ENCODE results near the gene COQ3.
A peak's percentile ranks its signal among the peaks of the same experiment; 100 is the strongest.

The COQ3 gene

GRCh38 chr6:99393698-99394531 is at the start of gene COQ3:
Gene COQ3, minus strand, starts transcription at chr6:99394195. Its CDS starts 16 bp downstream, at chr6:99394179.
- peak within 1 kb of the TSS; percentile 76 for H3K4me3 ChIP-seq (ENCODE audit: control insufficient read depth, low read depth, low read length)
- DNase-seq (ENCODE audit: low read depth): peak; percentile 24
- no peak for TF ChIP-seq CTCF (IDR thresholded peaks at IDR 0.05; ENCODE audit: control insufficient read depth, insufficient read depth, low read depth, low read length, missing control alignments)

- no peak for DNase-seq (ENCODE audit: low read depth)
- no peak overlapping the region for H3K4me3 ChIP-seq (ENCODE audit: control insufficient read depth, low read depth, low read length)
- peak; percentile 45 for TF ChIP-seq CTCF (IDR thresholded peaks at IDR 0.05; ENCODE audit: control insufficient read depth, insufficient read depth, low read depth, low read length, missing control alignments)
Measured at GRCh38 chr6:99434702-99435530, 40.9 kb upstream of the COQ3 start.

- no peak overlapping the region for H3K4me3 ChIP-seq (ENCODE audit: control insufficient read depth, low read depth, low read length)
- no peak for TF ChIP-seq CTCF (IDR thresholded peaks at IDR 0.05; ENCODE audit: control insufficient read depth, insufficient read depth, low read depth, low read length, missing control alignments)
- no peak for DNase-seq (ENCODE audit: low read depth)
Measured at GRCh38 chr6:99432877-99433276, 38.9 kb upstream of the COQ3 start.

GRCh38 chr6:99431901-99432300 is 37.9 kb upstream of the COQ3 start:
- no peak for DNase-seq (ENCODE audit: low read depth)
- TF ChIP-seq CTCF (IDR thresholded peaks at IDR 0.05; ENCODE audit: control insufficient read depth, insufficient read depth, low read depth, low read length, missing control alignments): no peak
- no peak overlapping the region for H3K4me3 ChIP-seq (ENCODE audit: control insufficient read depth, low read depth, low read length)

- TF ChIP-seq CTCF (IDR thresholded peaks at IDR 0.05; ENCODE audit: control insufficient read depth, insufficient read depth, low read depth, low read length, missing control alignments): no peak
- no peak overlapping the region for H3K4me3 ChIP-seq (ENCODE audit: control insufficient read depth, low read depth, low read length)
- DNase-seq (ENCODE audit: low read depth): no peak
Measured at GRCh38 chr6:99427988-99428387, 34.0 kb upstream of the COQ3 start.

- H3K4me3 ChIP-seq (ENCODE audit: control insufficient read depth, low read depth, low read length): peak overlapping the region; percentile 81
- no peak for DNase-seq (ENCODE audit: low read depth)
- no peak for TF ChIP-seq CTCF (IDR thresholded peaks at IDR 0.05; ENCODE audit: control insufficient read depth, insufficient read depth, low read depth, low read length, missing control alignments)
Measured at GRCh38 chr6:99426451-99426757, 32.4 kb upstream of the COQ3 start.

Measured in AG09309 (cell line).